GM21717 (cell line): ENCODE measurements around the gene IL1F10.

Source experiments
- ATAC-seq: cut with Tn5 transposase; IDR thresholded peaks from one replicate; pipeline ENCODE4 v1.9.1; 2021; ENCODE audit warnings: mild to moderate bottlenecking, moderate library complexity; ENCODE audit not compliant: unreplicated experiment

The IL1F10 gene, protein sequence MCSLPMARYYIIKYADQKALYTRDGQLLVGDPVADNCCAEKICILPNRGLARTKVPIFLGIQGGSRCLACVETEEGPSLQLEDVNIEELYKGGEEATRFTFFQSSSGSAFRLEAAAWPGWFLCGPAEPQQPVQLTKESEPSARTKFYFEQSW

DNA sequence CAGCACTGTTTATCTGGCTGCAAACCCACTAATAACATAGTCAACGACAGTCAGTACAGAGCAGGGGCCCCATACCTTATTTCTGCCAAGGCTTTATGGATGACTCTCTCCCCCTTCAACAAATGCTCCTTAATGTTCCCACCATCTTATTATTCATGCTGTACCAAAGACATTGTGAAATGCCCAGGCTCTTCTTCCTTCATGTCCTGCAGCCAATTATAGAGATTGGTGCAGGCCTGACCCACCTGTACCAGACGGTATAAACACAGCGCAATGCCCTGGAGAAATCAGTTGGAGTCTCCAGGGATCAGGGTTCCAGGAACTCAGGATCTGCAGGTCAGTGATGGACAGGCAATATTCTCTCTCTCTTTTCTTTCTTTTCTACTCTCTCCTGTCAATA lies at the start of gene IL1F10:
TSS of gene IL1F10 (plus strand) at position 290 of the 400 bp plus-strand sequence. CDS start 4,769 bp downstream, outside the sequence.
- ATAC-seq: no peak

DNA sequence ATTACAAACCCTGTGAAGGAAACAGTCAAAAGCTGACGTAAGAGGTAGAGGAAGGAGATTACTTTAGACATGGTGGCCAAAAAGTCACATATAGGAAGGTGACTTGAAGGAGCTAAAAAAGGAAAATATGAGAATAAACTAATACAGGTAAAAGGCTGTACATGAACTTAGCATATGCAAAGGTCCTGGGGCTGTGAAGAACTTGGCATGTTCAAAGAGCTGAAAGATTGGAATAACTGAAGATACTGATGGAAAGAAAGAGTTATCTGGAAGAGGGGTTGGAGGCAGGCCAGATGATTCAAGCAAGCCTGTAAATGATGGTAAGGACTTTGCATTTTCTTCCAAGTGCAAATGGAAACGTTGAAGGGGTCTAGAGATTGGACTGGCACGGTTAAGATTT lies 49.3 kb upstream of the IL1F10 start:
- ATAC-seq: no peak

DNA sequence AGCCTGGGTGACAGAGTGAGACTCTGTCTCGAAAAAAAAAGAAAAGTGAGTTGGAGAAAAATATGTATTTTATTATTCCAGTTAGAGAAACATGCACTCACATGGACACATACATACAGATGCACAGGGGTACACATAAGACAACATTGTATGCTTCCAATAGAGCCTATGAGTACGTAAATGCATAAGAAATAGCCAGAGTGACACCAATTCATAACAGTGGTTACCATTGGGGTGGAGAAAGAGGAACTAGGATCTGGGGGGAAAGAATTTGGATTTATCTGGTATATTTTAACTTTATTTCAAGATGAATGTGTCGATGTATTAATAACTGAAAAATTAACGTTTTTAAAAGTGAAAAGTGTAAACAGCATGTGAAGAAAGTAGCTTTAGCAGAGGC lies 46.5 kb upstream of the IL1F10 start:
- ATAC-seq: no peak

DNA sequence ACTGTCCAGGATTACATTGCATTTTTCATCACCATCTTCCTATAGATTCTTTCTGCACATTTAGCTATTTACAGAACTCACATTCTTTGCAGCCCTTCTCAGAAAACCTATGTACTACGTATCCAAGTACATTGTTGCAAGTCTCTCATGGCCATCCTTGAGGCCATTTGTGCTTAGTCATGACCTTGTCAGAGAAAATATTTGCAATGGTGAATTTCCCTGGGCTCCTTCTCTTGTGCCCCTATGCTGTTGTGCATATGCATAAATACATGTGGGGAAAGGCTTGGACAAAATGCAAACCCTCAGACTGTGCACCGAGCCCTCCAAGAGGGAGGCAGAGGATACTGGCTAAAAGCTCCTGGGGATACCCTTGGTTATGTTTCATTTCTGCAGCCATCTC lies 43.0 kb upstream of the IL1F10 start:
- ATAC-seq: no peak

DNA sequence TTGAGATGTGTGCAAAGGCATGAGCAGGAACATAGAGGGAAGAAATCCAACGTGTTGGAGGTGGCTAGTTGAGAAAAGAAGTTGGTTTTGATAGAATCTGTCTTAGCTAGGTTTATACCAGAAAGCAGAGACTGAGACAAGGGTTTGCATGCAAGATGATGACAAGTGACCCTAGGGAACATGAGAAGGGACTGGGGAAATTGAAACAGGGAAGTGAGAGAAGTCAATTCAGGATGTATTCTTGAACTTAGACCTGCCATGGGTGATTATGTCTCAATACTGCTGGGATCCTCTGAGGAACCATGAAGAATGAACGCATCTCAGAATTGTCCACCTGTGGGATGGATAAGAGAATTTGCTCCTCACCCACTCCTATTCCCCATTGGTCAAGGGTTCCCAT lies 42.0 kb upstream of the IL1F10 start:
- ATAC-seq: no peak

DNA sequence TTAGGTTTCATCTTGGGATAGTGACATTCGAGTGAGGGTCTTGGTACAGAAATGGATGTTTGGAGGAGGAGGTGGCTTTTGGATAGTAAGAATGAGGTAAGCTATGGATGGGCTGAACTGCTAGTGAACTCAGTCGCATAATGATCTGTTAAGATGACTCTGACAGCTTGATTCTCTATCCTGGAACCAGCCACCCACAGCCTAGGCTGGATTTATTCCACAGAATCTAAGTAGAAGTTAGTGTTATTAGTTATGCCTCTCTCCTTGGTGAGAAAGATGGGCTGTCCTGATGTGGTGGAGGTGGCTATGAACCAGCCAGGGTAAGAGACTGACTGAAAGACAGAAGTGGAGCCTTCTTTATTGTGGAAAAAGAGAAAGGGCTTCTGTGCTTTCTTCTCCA lies 40.1 kb upstream of the IL1F10 start:
- ATAC-seq: no peak

DNA sequence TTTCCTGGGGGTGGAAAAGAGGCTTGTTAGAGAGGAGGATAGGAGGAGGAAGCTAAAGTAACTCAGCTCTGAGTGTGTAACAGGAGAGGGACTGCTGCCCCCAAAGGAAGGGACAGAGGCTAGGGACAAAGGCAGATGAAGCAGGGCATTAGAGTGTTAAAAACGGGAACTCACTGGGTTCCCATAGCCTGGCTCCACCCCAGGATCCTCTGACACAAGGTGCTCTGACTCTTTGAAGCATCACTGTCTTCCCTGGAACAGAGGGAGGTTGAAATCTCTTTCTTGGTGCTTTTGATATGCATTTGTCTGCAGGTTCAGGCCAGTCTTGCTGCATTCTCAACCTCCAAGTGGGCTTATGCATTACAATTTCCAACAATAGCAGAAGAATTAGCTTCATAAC lies 39.7 kb upstream of the IL1F10 start:
- no peak for ATAC-seq

DNA sequence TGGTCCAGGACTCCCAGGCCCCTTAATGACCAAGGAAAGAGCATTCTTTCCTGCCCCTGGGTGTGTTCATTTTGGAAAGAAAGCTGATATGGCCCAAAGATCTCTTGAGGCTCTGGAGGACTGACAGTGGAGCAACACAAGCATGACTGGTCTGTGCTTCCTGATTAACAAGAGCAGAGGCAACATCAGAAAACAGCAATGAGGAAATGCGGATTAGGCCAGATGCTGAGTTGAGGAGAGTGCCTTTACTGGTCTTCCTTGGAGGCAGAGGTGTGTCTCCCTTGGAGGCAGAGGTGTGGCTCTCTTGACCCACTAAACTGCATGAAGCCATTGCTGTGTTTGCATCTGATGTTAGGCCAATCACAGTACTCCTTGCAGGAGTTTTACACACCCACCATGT lies 35.0 kb upstream of the IL1F10 start:
- ATAC-seq: no peak

DNA sequence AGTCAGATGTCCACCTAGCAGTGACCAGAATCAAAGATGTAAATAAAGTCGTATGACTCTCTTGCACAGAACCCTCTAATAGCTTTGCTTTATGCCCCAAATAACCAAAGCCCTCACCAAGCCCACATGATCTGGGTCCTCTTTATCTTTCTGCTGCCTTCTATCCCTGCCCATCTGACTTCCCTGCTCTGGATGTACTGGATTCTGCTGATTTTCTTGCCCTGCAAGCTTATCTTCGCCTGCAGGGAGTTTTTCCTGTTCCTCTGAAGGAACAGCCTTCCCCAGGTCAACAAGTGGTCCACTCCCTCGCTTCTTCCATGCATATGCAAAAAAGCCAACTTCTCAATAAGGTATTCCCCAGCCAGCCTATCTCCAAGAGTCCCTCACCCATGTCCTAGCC lies 33.8 kb upstream of the IL1F10 start:
- no peak for ATAC-seq

DNA sequence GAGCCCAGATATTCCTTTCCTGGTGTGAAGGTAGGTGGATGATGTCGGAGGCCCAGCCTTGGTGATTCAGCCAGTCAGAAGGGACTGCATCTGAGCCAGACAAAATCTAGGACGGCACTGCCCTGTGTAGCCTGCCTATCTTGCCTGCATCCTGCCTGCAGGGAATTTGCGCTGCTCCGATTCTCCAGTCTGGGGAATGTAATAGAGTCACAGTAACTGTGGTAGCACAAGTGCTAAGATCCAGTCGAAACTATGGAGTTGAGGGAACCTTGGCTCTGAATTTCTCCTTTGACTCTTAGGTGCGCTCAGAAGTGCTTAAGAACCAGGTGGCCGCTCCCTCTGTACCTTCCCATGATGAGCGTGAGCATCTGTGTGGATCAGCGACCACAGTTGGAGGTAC lies 31.0 kb upstream of the IL1F10 start:
- ATAC-seq: no peak

DNA sequence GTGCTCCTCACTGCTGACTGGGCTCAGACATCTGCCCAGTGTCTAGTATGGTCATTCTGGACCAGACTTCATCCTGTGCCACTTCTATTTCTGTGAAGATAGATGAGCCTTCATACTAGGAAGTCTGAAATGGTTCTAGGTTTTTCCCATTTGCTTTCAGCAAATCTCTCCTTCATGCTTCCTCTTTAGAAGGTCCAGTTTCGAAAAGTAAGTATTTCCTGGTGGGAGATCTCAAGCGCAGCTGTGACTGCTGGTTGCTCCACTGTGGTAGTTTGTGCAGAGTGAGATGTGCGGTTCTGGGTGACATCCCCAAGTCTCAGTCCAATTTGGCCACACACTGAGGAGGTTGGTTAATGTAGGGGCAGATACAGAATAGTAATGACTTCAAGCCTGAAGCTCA lies 29.5 kb upstream of the IL1F10 start:
- ATAC-seq: no peak

DNA sequence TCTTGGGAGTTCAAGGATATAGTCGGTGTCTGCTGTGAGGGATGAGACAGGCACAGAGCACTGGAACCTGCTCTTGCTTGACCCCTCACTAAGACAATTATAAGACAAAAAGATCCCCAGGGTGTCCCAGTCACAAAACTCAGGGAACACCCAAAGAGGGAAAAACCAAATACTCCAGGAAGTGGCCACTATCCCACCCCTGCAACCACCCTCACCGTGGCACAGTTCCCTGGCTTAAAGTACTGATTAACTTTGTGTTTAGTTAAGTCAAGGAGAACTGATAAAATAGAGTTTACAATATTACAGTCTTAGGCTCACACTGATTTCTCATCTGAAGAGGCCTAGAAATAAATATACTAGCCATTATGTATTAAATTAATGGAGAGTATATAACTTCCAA lies 28.6 kb upstream of the IL1F10 start:
- ATAC-seq: no peak

DNA sequence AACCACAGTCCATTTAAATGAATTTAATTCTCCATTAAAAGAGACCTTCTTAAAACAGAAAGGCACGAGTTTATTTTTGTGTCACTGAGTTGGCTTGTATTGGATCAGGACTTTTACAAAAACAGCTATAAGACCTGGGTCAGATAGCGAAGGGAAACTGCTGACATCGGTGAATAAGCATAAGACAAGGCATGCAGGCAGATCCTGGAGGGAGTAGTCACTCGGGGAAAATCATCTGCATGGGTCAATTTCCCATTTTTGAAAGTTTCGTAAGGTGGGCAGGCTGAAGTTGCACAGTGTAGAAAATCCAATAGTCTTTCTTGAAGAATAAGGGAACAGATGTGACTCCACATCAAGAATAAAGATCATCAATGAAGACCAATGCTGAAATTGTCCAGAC lies 28.1 kb upstream of the IL1F10 start:
- ATAC-seq: no peak

DNA sequence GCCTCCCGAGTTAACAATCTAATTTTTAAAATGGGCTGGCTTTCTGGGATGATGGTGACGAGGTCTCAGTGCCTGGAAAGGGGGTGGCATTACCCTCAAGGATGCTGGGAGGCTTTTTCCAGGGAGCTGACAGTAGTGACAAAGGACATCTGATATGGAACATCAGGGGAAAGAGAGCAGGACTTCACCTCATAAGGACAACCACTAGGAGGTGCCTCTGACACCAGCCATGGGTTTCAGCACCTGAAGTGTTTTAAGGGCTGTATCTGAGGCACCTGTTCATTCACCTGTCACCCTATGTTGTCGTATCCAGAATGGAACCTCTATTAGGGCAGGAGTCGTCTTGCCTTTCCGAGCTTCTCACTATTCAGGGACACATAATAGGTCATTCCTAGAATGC lies 25.9 kb upstream of the IL1F10 start:
- no peak for ATAC-seq

DNA sequence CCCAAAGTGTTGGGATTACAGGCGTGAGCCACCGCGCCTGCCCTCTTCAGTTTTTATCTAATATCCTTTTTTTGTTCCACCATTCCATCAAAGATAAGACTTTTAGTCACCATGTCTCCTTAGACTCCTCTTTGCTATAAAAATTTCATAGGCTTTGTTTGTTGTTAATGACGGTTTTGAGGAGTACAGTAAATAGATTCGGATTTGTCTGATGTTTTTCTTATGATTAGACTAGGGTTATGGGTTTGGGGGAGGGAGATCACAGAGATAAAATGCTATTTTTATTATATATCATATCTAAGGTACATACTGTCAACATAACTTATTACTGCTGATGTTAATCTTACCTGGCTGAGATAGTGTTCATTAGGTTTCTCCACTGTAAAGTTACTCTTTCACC lies 21.3 kb upstream of the IL1F10 start:
- ATAC-seq: no peak

DNA sequence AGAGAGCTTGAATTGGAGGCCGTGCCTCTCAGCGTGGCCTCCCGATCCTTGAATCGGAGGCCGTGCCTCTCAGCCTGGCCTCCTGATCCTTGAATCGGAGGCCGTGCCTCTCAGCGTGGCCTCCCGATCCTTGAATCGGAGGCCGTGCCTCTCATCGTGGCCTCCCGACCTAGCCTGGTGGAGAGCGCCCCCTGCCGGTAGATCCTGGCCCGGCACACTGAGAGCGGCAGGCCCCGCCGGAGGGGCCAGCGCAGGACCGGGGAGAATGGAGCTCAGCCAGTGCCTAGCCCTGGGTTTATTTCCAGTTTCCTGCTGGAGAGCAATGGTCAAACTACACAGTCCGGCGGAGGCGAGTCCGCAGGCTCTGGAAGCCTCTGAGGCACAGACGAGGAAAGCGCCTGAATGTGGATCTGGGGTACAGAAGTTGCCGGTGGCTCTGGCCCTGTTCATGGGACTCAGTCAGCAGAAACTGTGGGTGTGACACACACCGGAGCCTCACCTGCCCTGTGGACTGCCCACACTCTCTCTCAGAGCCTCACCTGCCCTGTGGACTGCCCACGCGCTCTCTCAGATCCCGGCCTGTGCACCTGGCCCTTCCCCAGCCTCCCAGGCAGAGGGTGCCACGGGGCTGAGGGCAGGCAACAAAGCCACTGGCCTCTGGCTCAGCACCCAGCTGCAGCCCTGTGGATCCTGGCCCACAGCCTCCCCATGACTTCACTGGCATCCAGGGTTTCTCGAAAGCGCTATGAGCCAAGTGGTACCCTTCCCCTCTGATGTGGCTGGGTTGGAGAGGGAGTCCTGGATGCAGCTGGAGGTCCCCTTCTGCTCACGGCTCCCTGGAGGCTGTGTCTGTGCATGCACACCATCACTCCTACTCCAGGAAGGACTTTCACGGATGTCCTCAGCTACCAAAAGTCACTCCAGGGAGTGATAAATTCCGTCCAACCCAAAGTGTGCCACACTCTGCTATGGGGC lies 16.6 kb upstream of the IL1F10 start:
- ATAC-seq: no peak

DNA sequence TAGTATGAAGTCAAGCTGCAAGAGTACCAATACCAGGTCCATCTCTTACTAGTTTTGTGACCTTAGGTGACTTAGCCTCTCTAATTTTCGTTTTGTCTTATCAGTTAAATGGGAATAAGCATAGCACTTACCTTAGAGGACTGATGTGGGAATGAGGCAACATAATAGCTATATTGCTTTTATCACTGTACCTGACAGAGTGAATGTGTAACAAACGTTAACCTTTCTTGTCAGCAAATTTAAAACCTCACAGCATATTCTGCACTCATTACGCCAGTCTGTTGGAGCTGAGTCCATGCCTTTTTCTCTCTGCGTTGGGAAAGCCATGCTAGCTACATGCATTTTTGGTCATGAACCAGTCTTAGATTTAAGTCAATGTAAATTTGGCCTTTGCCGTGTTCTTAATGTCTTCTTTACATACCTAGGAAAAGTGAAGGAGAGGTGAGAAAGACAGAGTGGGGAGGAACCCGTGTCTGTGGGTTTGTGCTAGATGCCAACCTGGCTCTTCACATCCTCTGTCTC lies 15.3 kb upstream of the IL1F10 start, which contains the start of gene IL36B:
TSS of gene IL36B (minus strand) at position 472 of the 522 bp plus-strand sequence.
- ATAC-seq: no peak

DNA sequence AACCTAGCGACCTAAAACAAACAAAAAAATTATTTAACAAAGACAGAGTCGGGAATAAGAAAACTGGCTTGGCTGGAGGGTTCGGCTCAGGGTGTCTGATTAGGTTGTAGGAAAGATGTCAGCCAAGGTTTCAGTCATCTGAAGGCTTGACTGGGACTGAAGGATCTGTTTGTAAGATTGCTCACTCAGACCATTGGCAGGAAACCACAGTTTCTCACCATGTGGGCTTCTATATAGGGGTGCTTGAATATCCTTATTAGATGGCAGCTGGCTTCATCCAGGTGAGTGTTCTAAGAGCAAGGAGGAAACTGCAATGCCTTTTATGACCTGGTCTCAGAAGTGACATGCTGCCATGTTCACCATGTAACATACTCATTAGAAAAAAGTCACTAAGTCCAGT lies 14.1 kb upstream of the IL1F10 start:
- ATAC-seq: no peak

DNA sequence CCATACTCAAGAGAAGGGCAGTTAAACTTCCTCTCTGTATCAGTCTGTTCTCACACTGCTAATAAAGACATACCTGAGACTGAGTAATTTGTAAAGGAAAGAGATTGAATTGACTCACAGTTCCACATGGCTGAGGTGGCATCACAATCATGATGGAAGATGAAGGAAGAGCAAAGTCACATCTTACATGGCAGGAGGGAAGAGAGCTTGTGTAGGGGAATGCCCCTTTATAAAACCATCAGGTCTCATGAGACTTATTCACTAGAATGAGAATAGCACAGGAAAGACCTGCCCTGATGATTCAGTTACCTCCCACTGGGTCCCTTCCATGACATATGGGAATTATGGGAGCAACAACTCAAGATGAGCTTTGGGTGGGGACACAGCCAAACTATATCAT lies 13.7 kb upstream of the IL1F10 start:
- ATAC-seq: no peak

DNA sequence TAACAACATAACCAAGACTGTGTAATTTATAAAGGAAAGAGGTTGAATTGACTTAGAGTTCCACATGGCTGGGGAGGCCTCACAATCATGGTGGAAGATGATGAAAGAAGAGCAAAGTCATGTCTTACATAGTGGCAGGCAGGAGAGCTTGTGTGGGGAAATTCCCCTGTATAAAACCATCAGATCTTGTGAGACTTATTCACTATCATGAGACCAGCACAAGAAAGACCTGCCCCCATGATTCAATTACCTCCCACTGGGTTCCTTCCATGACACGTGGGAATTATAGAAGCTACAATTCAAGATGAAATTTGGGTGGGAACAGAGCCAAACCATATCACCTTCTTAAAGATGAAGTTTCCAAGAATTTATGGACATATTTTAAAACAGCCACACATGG lies 11.2 kb upstream of the IL1F10 start:
- no peak for ATAC-seq

DNA sequence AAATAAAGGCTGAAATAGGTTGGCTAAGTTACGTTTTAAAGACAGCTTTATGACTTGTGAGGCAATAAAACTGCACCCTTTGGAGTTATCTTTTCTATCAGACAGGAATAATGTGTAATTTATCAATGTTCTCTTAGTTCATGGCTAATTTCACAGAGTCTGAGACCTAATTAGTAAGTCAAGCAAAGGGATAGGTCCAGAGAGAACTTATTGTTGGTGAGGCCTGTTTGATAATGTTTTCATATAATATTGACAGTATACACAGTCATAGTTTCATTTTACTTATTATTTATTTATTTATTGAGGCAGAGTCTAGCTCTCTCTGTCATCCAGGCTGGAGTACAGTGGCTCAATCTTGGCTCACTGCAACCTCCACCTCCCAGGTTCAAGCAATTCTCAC lies 10.7 kb upstream of the IL1F10 start:
- no peak for ATAC-seq

DNA sequence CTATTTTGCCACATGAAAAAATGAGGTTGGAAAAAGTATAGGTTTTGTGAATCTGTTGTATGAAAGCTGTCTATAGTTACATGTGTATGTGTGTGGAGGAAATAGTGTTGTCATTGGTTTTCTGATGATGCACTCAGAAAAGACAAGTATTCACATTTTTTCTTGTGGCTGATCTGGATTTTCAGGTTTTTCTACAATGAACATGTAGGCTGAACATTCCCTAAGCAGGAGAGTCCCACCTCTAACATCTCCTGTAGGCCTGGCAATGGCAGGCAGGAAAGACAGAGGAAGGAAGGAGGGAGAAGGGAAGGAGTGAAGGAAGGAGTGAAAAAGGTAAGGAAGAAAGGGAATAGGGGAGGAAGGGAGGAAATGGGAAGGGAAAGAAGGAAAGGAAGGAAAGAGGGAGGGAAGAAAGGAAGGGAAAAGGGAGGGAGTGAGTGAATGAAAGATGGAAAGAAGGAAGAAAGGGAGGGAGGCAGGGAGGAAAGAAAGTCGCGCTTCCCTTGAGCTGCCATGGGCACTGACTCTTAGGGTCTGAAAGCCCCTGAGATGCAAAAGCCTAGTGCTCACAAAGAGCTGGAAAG lies 9.3 kb upstream of the IL1F10 start:
- ATAC-seq: no peak
